Measurements from ENCODE around the gene IL26.

IL26 gene, protein sequence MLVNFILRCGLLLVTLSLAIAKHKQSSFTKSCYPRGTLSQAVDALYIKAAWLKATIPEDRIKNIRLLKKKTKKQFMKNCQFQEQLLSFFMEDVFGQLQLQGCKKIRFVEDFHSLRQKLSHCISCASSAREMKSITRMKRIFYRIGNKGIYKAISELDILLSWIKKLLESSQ

DNA sequence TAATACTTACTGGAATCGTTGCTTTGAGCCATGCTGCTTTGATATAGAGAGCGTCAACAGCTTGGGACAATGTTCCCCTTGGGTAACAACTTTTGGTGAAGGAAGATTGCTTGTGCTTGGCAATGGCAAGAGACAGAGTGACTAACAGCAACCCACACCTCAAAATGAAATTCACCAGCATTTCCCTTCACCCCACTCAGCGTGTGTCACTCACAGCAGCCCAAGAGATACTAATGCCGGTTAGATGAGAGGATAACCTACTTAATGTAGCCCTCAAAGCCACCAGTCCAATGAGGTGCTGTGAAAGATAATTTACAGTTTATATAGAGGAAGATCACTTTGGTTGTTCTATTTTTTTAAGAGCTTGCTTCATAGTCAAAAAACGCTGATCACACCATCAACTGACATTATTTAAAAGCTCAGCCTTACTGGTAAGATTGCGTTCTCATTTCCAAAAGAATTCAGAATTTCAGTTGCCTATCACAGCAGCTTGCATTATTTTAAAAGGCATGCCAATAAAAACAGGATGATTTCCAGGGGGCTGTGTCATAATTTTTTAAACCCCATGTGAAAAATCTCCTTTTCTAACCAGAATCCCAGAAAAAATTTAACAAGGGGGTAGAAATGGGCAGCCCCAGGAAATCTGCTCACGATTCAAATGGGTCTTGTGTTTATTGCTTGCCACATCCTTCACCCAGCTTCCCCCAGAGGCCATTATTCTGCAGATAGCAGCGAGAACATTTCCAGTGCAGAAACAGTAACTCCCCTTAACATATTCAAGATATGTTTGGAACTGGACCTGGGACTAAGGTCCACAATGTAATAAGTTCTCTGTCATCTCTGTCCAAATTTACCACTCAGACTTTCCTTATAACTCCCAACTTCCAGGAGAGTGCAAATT is at the start of gene IL26:
TSS of gene IL26 (minus strand) at position 235 of the 901 bp plus-strand sequence. CDS start at position 181, 54 bp downstream.
- H3K4me3 ChIP-seq (ENCODE audit: low read depth, low read length): no peak within 1 kb of the TSS
- TF ChIP-seq, protein P1, sequence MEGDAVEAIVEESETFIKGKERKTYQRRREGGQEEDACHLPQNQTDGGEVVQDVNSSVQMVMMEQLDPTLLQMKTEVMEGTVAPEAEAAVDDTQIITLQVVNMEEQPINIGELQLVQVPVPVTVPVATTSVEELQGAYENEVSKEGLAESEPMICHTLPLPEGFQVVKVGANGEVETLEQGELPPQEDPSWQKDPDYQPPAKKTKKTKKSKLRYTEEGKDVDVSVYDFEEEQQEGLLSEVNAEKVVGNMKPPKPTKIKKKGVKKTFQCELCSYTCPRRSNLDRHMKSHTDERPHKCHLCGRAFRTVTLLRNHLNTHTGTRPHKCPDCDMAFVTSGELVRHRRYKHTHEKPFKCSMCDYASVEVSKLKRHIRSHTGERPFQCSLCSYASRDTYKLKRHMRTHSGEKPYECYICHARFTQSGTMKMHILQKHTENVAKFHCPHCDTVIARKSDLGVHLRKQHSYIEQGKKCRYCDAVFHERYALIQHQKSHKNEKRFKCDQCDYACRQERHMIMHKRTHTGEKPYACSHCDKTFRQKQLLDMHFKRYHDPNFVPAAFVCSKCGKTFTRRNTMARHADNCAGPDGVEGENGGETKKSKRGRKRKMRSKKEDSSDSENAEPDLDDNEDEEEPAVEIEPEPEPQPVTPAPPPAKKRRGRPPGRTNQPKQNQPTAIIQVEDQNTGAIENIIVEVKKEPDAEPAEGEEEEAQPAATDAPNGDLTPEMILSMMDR (IDR thresholded peaks at IDR 0.05; ENCODE audit: insufficient read depth, low read depth, low read length, missing control alignments): no peak
- DNase-seq (ENCODE audit: low read depth): no peak

DNA sequence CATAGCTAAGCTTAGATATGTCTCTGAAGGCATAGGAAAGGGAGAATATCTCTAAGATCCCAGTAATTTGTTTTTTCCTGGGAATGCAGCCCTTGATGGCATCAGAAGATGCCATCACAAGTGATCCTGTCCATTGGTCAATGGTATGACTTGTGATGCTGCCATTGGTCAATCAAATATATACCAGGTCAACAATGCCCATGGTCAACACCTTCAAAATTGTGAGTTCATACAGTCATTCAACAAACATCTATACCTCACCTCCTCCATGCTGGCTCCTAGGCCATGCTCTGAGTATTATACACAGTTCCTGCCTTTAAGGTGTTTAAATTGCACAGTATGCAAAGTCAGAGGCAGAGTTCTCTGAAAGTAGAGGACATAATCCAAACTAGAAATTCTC is 47.1 kb upstream of the IL26 start:
- no peak for DNase-seq (ENCODE audit: low read depth)
- TF ChIP-seq, protein P1 (IDR thresholded peaks at IDR 0.05; ENCODE audit: insufficient read depth, low read depth, low read length, missing control alignments): no peak
- H3K4me3 ChIP-seq (ENCODE audit: low read depth, low read length): no peak overlapping the region

DNA sequence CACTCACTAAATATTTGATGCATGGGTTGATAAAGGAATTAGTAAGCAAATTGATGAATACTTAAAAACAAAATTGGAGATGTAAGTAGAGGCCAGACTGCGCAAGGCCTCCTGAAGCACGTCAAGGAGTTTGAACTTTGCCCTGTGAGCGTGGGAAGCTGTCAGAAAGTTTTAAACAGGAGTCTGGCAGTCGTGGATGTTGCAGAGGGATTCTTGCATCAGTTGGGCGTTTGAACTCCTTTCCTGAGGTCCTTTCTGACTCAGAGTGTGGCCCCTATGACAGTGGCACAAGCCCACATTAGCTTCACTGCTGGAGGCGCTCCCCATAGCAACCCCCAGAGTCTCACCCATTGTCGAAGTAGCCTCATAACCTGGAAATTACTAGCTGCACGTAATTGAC is 45.7 kb upstream of the IL26 start:
- TF ChIP-seq, protein P1 (IDR thresholded peaks at IDR 0.05; ENCODE audit: insufficient read depth, low read depth, low read length, missing control alignments): no peak
- no peak for DNase-seq (ENCODE audit: low read depth)
- H3K4me3 ChIP-seq (ENCODE audit: low read depth, low read length): no peak overlapping the region

DNA sequence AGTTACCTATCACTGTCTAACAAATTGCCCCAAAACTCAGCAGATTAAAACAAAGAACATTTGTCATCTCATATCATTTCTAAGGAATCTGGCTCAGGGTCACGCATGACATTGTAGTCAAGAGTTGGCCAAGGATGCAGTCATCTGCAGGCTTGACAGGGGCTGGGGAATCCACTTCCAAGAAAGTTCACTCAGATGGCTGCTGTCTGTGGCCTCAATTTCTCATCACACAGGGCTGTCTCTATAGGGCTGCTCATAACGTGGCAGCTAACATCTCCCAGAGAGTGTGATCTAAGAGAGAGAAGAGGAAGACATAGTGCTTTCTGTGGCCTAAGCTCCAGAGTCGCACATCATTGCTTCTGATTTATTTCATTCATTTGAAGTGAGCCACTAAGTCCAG is 44.7 kb upstream of the IL26 start:
- no peak for DNase-seq (ENCODE audit: low read depth)
- no peak overlapping the region for H3K4me3 ChIP-seq (ENCODE audit: low read depth, low read length)
- TF ChIP-seq, protein P1 (IDR thresholded peaks at IDR 0.05; ENCODE audit: insufficient read depth, low read depth, low read length, missing control alignments): no peak

DNA sequence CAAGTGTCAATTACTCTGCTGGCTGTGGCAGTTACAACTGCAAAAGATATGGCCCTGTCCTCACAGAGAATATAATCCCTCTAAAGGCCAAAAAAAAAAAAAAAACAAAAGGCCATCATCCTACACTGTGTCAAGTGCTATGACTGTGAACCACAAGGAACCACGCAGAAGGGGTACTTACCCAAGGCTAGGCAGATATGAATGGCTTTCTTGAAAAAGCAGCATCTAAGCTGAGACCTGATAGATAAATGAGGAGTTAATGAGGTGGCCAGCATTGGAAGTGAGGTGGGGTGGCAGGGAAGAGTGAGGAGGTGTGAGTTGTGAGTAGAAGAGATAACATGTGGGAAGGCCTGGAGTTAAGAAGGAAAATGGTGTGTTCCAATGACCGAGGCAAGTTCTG is 44.2 kb upstream of the IL26 start:
- TF ChIP-seq, protein P1 (IDR thresholded peaks at IDR 0.05; ENCODE audit: insufficient read depth, low read depth, low read length, missing control alignments): no peak
- no peak overlapping the region for H3K4me3 ChIP-seq (ENCODE audit: low read depth, low read length)
- DNase-seq (ENCODE audit: low read depth): no peak

DNA sequence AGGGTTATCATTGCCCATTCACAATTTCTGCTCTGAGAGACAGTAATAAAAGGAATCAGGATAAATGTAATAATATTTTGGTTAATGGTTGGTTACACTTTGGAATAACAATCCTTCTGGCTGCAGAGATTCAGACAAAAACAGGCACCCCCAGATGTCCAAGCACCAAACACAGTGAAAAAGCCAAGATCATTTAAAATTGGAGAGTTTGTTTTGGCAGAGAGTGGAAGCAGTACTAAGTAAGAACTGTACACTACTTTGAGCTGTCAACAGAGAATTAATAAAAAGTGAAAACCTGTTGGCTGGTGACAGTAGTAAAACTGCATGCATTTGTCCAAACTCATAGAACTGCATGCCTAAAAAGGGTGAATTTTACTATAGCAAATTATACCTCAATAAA is 43.4 kb upstream of the IL26 start:
- no peak for DNase-seq (ENCODE audit: low read depth)
- H3K4me3 ChIP-seq (ENCODE audit: low read depth, low read length): no peak overlapping the region
- TF ChIP-seq, protein P1 (IDR thresholded peaks at IDR 0.05; ENCODE audit: insufficient read depth, low read depth, low read length, missing control alignments): no peak
